ENCODE data around the gene BLM.

The BLM gene

DNA sequence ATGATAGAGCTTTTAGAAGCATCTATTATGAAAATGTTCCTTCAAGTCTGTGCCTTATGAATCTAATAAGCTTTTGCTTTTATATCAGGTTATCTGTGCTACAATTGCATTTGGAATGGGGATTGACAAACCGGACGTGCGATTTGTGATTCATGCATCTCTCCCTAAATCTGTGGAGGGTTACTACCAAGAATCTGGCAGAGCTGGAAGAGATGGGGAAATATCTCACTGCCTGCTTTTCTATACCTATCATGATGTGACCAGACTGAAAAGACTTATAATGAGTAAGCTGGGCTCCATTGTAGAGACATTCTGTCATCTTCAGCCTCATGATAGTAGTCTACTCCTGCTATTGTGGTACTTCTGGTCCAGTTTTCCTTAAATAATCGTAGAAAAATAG lies 73.4 kb downstream of the BLM start:
- DNase-seq (ENCODE audit: low spot score), result no peak

DNA sequence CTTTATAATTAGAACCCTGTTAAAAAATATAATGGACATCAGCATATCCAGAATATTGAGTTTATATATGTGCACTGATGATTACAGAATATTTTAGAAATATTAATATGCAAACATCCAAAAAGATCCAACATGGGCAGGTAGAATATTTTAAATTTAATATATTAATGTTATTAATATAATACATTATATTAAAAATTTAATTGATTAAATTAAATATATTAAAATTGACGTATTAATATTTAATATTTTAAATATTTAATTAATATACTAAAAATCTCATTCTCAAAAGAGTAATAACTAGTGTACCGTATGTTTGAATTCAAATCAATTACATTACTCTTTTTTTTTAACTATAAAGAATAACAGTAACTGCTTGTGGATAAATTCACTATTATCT lies 77.4 kb downstream of the BLM start:
- no peak for DNase-seq (ENCODE audit: low spot score)

DNA sequence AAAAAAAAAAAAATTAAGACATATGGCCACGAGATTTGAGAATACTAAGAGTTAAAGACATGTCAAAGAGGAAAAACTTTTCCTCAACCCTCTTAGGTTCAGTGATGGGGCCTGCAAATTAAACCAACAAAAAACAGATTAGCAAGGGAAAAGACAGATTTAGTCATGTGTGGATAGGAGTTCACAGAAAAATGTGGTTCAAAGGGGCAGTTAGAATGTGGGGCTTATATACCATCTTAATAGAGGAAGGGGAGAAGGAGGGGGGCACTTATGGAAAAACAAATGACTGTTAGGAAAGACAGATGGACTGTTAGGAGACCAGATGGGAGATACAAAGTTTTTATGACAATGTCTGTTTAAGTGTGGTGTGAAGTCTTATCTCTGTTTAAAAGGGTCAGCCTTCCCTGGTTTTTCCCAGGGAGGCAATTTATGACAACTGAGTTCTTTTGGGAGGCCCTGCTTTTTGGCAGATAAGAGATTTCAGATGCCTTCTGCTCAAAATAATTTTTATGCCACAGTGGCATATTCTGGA lies 82.6 kb downstream of the BLM start:
- DNase-seq (ENCODE audit: low spot score), result no peak

DNA sequence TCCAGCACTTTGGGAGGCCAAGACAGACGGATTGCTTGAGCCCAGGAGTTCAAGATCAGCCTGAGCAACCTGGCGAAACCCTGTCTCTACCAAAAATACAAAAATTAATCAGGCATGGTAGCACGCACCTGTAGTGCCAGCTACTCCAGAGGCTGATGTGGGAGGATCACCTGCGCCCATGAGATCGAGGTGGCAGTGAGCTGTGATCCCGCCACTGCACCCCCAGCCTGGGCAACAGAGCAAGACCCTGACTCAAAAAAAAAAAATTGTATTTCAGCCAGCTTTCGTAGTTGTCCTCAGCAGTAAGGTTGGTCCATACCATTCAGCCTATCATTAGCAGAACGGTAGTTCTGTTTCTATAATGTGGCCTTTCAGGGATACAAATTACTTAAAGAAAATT lies 84.7 kb downstream of the BLM start:
- DNase-seq (ENCODE audit: low spot score), result no peak

DNA sequence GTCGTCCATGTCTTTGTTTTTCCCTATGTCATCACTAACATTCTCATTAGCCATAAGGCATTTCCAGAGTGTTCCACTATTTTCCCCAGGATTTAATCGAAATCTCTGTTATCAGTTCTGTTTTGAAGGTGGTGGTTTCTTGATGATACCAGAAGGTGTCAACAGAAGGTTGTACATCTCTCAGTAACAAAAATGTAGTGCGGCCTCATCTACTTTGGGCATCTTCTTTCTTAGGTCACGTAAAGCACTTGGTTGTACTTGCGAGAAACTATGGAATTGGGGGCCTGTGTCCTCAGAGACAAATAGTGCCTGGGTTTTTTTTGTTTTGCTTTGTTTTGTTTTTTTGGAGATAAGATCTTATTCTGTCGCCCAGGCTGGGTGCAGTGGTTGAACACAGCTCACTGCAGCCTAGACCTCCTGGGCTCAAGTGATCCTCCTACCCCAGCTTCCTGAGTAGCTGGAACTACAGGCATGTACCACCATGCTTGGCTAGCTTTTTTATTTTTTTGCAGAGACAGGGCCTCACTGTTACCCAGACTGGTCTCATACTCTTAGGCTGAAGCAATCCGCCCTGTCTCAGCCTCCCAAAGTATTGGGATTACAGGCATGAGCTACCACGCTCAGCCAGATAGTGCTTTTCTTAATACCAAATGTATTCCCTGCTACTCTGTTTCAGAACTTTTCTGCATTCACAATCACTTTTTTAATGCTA lies 90.1 kb downstream of the BLM start:
- no peak for DNase-seq (ENCODE audit: low spot score)

DNA sequence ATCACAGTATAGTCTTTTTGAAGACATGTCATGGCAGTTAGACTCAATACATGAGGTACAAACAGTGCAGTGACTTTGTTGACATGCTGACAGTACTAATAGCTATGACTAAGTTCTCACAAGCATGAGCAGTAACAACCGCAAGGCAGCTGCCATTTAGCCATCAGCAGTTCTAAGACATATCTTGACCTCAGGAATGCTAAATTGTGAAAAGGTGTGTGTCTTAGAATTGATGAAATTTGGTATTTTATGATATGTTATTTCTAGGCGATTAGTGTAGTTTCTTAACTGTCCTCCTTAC lies 90.6 kb downstream of the BLM start:
- no peak for DNase-seq (ENCODE audit: low spot score)

DNA sequence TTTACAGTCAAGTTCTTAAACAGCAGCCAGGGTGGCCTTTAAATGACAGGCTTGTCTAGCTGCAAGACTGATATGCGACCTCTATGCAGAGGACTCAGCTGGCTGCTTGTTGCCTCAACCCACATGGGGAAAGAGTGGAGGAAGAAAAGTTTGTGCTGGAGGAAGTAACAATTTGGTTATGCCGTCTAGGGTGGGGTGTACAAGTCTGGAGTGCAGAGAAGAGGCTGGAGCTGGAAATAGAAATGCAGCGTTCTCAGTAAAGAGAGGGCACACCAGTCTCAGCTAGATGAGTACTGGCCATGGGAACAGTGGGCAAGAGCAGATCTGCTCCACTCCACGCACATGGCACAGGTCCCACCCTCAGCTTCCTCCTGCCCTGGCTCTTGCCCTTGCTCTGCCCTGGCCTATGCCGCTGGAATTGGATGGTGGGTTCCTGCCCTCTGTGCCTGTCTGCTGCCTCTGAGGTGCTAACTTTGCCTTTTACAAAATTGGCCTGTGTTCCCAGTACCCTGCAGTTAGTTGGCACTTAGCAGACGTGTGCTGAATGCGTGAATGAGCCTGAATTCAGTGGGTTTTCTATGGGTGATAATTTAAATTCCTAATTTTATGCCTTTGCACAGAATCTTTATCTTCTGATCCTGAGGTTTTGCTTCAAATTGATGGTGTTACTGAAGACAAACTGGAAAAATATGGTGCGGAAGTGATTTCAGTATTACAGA lies 91.5 kb downstream of the BLM start:
- DNase-seq (ENCODE audit: low spot score), result no peak

DNA sequence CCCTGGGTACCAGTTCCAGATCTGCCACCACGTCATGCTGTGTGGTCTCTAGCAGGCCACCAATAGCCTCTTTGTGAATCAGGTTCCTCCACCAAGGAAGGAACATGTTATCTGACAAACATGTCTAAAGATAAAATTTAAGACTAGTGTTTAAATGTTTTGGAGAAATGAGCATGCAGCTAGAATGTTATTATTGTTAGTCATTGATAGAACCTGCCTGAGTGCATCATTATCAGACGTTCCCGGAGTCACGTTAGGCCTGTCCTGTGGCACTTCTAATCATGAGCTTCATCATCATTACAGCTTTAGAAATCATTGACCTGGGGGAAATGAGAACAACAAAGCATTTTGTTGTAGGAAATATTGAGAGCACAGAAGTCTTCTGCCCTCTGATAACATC lies 92.4 kb downstream of the BLM start:
- DNase-seq (ENCODE audit: low spot score), result no peak

DNA sequence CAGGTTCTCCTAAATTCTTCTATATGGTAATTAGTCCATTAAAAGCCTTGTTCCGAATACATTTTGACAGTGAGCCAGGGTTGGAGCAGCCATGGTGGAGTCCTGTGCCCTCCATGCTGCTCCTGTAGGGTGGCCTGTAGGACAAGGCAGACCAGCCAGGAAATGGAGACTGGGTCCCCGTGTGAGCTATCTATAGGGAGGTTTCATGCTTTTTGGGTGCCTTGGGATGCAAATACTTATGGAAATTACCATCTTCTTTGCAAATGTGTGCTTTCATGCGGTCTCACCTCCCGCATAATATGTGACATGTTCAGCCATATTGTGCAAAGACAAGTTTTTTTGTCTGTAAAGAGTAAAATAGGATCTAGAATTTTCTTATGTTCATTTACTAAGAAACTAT lies 93.2 kb downstream of the BLM start:
- no peak for DNase-seq (ENCODE audit: low spot score)

DNA sequence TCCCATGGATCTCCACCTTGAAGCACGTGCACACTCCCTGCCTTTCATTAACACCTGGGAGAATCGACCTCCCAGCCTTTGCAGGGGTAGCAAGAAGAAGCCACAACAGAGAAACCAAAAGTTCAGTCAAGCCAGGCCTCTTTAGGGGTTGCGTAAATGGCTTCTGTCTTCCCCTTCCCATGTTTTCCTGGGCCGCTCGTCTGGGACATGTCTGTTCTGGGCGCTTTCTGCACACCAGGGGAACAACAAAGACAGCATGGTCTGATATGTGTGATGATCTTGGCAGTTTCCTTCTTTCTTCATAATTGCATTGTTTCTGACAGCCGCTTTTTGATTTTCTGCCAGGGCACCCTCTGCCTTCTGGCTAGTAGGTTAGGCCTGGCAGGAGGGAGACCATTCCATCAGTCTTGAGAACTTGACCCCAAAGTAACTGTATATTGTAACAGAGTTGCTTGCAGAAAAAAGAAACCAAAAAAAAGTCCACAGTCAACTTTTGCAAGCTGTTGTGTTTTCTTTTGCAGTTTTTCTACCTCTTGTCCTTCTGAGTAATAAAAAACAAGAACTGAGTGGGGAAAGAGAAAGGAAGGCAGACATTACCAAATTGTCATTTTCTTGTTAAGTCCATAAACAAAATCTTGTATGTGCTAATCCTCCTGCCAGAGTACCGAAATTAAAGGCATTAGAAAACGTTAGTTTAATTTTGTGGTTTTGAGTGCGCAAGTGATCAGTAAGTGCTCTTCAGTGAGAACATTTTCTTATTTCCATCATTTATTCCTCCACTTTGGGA lies 95.2 kb downstream of the BLM start:
- no peak for DNase-seq (ENCODE audit: low spot score)

DNA sequence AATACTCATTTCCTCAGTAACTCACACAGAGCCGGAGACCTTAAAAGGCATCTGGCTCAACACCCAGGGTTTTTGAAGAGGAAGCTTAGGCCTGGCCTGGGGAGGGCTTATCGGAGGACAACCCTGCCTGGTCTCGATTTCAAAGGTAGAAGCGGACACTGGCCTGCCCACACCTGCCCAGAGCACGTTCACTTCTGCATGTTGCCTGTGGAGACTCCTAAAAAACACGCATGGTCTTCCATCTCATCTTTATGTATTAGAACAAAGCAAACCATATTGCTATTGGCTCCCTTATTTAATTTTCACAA lies 95.8 kb downstream of the BLM start:
- no peak for DNase-seq (ENCODE audit: low spot score)

DNA sequence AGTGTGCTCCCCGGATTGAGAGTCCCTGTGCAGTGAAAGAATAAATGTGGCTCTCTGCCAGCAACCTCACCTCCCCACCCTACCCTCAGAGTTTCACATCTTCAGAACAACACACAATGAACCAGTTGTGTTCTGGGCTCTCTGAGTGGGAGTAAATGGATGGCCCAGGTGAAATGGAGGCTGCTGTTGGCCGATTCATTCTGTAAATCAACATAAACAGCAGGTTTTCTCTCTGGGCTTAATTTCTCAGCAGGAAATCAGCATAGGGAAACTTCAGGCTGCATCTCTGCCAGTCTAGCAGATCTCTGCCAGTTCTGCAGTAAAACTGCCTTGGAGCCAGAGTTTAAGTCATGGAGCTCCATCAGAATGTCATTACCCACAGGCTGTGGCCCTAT lies 96.6 kb downstream of the BLM start:
- DNase-seq (ENCODE audit: low spot score), result no peak

DNA sequence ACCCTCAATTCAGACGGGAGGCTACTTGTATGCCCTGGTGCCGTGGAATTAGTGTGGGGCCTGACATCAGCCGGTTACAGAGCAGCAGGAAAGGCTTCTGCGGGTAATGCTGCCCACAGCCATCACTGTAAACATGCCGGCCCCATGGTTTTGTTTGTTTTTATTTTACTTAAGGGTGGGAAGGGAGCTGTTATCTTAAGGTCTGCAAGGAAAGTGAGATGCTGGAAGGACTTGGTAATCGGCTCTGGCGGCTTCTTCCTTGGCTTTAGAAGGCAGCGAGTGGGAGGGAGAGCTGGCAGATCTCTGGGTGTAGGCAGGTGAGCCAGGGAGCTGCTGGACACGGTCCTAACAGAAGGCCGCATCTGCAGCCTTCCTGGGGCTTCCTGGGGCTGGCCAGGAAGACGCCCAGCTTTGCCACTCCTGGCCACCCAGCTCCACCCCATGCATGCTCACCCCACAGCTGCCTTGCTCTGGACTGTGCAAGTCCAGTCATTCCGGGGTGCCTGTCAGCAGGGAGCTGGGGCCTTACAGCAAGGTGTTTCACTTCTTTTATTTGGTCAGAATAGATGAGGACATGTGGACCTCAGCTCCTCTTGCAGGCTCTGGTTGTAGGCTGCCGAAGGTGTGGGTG lies 97.2 kb downstream of the BLM start:
- DNase-seq (ENCODE audit: low spot score), result no peak

DNA sequence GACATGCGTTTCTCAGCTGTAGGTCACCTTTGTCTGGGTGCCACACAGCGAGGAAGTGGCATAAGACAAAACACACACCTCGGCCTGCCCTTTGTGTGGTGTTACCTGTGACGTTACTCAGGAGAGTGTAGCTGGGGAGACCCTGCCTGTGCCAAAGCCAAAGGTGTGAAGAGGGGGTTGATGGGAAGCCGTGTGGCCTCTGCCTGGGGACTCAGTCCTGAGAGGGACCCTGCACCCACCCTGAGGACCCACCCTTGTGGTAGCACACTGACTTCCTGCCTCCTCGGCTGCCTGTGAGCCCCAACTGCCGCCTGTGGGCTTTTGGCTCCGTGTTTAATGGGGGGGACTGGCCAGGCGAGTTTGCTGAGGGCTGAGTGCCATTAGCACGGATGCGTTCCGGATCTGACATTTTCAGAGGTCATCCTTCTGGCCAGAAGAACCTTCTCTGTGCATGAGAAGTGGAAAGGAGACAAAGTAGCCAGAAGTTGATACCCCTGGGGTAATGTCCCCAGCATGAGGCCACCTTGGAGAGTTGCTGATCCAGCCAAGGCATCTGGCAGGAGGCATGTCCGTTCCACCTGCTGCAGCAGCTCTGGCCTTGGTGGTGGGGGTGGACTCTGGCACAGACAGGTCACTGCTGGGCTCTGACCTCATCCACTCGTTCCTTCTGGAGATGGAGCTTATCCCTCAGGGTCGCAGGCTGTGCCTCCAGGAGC lies 99.4 kb downstream of the BLM start:
- no peak for DNase-seq (ENCODE audit: low spot score)

DNA sequence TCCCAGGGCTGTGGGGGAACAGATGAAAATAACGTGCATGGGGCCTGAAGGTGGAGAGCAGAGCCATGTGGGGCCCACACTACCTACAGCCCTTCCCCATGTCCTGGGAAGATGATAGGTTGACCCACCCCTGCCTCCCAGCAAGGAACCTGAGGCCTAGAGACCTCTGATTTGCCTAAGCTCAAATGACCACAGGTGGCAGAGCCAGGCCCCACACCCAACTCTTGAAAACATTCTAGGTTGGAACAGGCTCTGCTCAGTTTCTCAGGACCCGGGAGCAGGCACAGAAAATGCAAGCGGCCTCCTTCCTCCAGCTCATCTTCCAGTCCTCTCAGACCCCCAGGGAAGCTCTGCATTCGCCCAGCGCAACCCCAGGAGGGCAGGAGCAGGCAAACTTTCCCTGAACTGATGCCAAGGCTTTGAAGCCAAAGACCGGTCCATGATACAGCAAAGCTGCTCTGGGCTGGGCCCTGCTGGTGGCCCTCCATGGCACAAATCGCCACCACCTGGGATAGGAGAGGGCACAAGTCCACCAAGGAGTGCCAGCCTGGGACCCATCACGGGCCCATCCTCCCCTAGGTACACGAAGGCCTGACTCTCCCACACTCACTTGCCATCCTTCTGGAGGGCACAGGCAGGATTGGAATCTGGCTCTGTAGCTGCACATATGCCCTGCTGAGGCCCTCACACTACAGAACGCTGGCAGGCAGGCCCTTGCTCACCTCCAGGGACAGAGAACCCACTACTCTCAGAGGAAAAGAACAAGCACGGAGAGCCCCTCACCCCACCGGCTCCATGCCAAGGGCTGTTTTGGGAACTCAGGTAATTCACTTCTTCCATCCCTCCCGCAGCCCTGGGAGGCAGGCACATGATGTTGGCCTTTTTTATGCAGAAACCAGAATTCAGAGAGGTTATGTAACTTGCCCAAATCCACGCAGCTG lies 100.2 kb downstream of the BLM start:
- no peak for DNase-seq (ENCODE audit: low spot score)

DNA sequence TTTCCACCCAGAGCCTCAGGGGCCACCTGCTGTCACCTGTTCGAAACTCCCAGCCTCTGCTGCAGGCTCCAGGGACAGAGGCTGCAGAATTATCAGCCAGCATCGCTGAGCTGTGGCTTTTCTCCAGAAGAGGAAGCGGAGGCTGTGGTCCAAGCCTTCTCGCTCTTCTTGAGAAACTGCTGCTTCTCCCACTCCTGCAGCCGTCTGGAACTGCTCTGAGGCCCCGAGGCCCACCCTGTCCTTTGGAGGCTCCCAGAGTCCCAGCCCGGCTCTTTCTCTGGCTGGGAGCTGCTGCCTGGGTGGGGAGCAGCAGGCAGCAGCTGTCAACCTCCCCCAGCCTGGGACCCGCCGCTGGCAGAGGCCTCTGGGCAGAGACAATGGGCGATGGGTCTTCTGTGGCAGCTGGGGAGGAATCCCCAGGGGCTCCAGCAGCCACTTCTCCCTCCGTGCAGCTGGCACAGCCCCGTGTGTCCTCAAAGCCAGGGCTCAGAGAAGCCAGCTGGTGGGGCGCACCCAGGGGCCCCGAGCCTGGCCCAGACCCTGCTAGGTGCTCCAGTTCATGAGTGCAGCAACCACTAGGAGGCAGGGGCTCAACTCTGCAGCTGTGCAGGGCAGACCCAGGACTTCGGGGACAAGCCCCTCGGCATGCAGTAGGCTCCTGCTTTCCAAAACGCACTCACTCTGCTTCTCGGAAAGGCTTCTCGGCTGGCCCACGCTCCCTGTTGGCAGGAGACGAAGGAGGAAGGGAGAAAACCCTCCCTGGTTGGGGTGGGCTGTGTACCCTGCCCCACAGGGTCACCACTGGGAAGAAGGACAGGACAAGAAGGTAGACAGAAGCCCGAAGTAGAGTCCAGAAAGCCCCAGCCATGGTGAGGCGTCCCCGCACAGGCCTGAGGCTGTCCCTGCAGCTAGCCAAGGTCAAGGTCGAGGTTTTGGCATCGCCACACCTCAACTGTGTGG lies 101.4 kb downstream of the BLM start:
- no peak for DNase-seq (ENCODE audit: low spot score)

DNA sequence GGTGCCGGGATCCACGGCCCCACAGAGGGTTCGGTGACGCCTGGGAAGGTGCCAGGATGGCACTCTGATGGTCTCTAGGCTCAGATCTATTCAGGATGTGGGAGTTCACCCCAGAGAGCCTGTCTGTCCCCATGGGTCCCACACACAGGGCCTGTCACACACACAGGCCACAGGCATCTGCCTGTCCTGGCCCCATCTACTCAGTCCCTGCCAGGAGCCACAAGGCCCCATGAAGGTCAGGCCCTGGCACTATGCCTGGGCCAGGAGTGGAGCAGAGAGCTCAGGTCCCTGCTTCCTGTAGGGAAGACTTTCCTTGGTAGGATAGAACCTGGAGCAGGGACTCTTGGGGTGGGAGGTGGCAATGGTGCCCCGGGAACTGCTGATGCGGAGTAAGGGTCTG lies 102.2 kb downstream of the BLM start:
- no peak for DNase-seq (ENCODE audit: low spot score)

DNA sequence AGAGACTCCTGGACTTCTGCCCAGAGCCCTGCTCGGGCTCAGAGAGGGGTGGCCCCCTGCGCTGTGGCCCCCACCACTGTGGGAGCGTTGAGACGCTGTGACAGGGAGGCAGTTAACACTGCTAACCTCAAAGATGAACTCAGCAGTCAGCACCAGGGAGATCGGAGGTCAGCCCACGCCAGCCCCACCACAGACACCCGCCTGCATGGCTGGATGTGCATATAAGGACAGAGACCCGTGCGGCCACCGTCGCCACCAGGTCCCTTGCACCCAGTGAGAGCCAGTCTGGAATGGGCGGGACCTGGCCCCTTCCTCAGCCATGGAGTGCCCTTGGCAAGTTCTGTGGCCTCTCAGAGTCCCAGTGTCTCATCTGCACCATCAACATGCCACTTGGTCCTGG lies 102.7 kb downstream of the BLM start:
- DNase-seq (ENCODE audit: low spot score), result no peak

DNA sequence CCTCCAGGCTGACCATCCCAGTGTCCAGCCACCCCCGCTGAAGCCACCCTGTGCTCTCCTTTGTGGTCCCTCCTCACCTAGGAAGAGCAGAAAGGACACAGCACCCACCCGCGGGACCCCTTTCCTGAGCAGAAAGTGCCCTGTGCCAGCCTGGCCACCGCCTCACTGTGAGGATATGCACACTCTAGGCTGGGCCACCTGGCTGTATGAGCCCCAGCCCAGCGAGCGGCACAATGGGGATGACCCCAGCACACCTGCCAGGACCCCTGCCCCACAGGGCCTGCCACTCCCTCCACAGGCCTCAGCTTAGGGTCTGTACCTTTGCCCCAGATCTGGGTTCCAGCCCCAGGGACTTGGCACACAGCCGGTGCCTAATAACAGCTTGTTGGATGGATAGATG lies 103.3 kb downstream of the BLM start:
- no peak for DNase-seq (ENCODE audit: low spot score)
